ENCODE data around the gene NHSL2.
"Not testable (repeated sequence)": the region's sequence is repeated elsewhere in the genome, so short reads cannot be mapped to it uniquely, and the experiment has no call there.

NHSL2 gene

GRCh38 chrX:72046447-72046846, 135.8 kb downstream of the NHSL2 start:
- no peak for DNase-seq

GRCh38 chrX:72048510-72049455, 138.1 kb downstream of the NHSL2 start:
- DNase-seq: peak; percentile 31

- no peak for DNase-seq
These were observed 139.4 kb downstream of the NHSL2 start for GRCh38 chrX:72050011-72050410.

GRCh38 chrX:72051589-72051988, 140.9 kb downstream of the NHSL2 start:
- no peak for DNase-seq

- no peak for DNase-seq
These were observed 141.9 kb downstream of the NHSL2 start for GRCh38 chrX:72052415-72053090.

GRCh38 chrX:72053508-72053907, 142.9 kb downstream of the NHSL2 start:
- no peak for DNase-seq

- DNase-seq: no peak
These were observed 144.3 kb downstream of the NHSL2 start for GRCh38 chrX:72054779-72055489.

GRCh38 chrX:72057331-72057730, 146.7 kb downstream of the NHSL2 start:
- no peak for DNase-seq

- DNase-seq: no peak
These were observed 147.2 kb downstream of the NHSL2 start for GRCh38 chrX:72057849-72058248.

GRCh38 chrX:72058346-72058745, 147.7 kb downstream of the NHSL2 start:
- DNase-seq: not testable (repeated sequence)

- no peak for DNase-seq
These were observed 149.7 kb downstream of the NHSL2 start for GRCh38 chrX:72060196-72060920.

GRCh38 chrX:72060921-72061490, 150.4 kb downstream of the NHSL2 start:
- no peak for DNase-seq

- DNase-seq: no peak
These were observed 152.3 kb downstream of the NHSL2 start for GRCh38 chrX:72062916-72063315.

GRCh38 chrX:72069350-72070160, 158.9 kb downstream of the NHSL2 start:
- no peak for DNase-seq

GRCh38 chrX:72071213-72071612, 160.6 kb downstream of the NHSL2 start:
- DNase-seq: no peak

GRCh38 chrX:72073633-72074032, 163.0 kb downstream of the NHSL2 start:
- DNase-seq: no peak

- no peak for DNase-seq
These were observed 167.8 kb downstream of the NHSL2 start for GRCh38 chrX:72078411-72078810.

GRCh38 chrX:72079607-72080006, 169.0 kb downstream of the NHSL2 start:
- DNase-seq: no peak

- DNase-seq: no peak
These were observed 169.5 kb downstream of the NHSL2 start for GRCh38 chrX:72080150-72080549.

- DNase-seq: no peak
These were observed 170.2 kb downstream of the NHSL2 start for GRCh38 chrX:72080800-72081199.

GRCh38 chrX:72081605-72082320, 171.1 kb downstream of the NHSL2 start:
- no peak for DNase-seq

All from CD4-positive, alpha-beta T cell treated with Interleukin-6 for 4 hours (primary cell).